ENCODE data around the gene GPATCH2L. TPM values are rescaled to one million over a fixed set of nuclear protein-coding genes. Genes with fewer than 3 reads are reported as not detected.

Gene GPATCH2L
- total RNA-seq, 4 donors from 2014 or later, result 42.3 to 180 (median 60.9) TPM

DNA sequence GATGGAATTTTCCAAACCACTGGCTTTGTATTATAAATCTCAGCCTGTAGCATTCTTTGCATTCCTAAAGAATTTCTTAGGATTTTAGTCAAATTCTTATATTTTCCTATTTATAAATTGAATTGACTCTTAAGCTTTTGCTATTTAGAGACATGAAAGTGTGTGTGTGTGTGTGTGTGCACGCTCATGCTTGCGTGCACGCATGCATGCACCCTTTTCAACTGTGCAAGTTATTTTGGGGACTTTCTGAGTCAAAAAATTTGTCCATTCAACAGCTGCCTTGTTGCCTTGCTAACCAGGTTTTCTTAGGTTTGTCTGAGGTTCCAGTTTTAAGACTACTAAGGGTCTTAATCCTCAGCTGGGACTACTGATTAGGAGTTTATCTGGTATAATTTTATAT, 42.6 kb downstream of the GPATCH2L start:
- intact Hi-C loops (cut with DNase I; ENCODE audit: low total_unique reads), result no loop called here
- no peak for DNase-seq
- no peaks in the 10 kb centered on the region for H3K9me3 ChIP-seq
- in situ Hi-C loops (cut with MboI; ENCODE audit: low pct_ligation_motif_present in 1 of 4, low pct_unique_long_range_greater_than_20kb in 1 of 4, low sequenced_read_pairs in 3 of 4), result no loop called here
- H3K4me3 ChIP-seq, result no peak overlapping the region
- TF ChIP-seq POLR2AphosphoS5 (IDR thresholded peaks at IDR 0.05), result no peak
- no peak for TF ChIP-seq EP300 (IDR thresholded peaks at IDR 0.05; ENCODE audit: low read depth)
- TF ChIP-seq, protein P1, sequence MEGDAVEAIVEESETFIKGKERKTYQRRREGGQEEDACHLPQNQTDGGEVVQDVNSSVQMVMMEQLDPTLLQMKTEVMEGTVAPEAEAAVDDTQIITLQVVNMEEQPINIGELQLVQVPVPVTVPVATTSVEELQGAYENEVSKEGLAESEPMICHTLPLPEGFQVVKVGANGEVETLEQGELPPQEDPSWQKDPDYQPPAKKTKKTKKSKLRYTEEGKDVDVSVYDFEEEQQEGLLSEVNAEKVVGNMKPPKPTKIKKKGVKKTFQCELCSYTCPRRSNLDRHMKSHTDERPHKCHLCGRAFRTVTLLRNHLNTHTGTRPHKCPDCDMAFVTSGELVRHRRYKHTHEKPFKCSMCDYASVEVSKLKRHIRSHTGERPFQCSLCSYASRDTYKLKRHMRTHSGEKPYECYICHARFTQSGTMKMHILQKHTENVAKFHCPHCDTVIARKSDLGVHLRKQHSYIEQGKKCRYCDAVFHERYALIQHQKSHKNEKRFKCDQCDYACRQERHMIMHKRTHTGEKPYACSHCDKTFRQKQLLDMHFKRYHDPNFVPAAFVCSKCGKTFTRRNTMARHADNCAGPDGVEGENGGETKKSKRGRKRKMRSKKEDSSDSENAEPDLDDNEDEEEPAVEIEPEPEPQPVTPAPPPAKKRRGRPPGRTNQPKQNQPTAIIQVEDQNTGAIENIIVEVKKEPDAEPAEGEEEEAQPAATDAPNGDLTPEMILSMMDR (IDR thresholded peaks at IDR 0.05), result no peak
- no peak overlapping the region for H3K27ac ChIP-seq
- H3K4me1 ChIP-seq, result no peaks in the 10 kb centered on the region
- peaks cover 0 to 67% (median 12%) of the 10 kb centered on the region in 4 donors for H3K36me3 ChIP-seq
- no peaks in the 10 kb centered on the region for H3K27me3 ChIP-seq
- WGBS, 2 donors (ENCODE audit: low coverage in 1 of 2), result 60 to 70% methylated on average over 1 to 3 of the region's 3 CpGs

DNA sequence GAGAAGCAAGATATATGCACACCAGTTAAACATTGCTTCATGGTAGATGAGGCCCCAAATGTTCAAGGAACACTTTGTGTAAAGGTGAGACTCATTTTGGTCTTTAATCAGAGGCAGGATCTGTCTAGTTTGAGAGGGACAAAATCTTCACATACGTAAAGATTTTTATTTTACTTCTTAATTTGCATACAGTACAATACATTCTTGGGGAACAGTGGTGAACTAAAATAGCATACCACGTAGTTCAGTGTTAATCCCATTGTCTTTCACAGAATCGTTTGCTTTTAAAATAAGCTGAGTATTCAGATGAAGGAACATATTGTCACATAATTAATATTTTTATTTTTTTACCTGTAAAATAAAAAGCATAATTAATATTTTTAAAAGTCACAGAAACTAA, 43.3 kb downstream of the GPATCH2L start:
- Histone ChIP-seq H3K36me3 (peaks cover 0 to 63% (median 14%) of the 10 kb centered on the region in 4 donors), H3K4me1 (no peaks in the 10 kb centered on the region), H3K4me3 (no peak overlapping the region), H3K9me3 (no peaks in the 10 kb centered on the region), H3K27ac (no peak overlapping the region), H3K27me3 (no peaks in the 10 kb centered on the region)
- in situ Hi-C loops (cut with MboI; ENCODE audit: low pct_ligation_motif_present in 1 of 4, low pct_unique_long_range_greater_than_20kb in 1 of 4, low sequenced_read_pairs in 3 of 4) (no loop called here), intact Hi-C loops (cut with DNase I; ENCODE audit: low total_unique reads) (no loop called here)
- 88 to 96% methylated on average over 2 to 3 of the region's 3 CpGs for WGBS, 2 donors (ENCODE audit: low coverage in 1 of 2)
- TF ChIP-seq POLR2AphosphoS5 (IDR thresholded peaks at IDR 0.05), result no peak
- no peak for TF ChIP-seq POLR2A (IDR thresholded peaks at IDR 0.05)
- TF ChIP-seq EP300 (IDR thresholded peaks at IDR 0.05; ENCODE audit: low read depth), result no peak
- TF ChIP-seq, protein P1 (IDR thresholded peaks at IDR 0.05), result no peak
- no peak for DNase-seq

DNA sequence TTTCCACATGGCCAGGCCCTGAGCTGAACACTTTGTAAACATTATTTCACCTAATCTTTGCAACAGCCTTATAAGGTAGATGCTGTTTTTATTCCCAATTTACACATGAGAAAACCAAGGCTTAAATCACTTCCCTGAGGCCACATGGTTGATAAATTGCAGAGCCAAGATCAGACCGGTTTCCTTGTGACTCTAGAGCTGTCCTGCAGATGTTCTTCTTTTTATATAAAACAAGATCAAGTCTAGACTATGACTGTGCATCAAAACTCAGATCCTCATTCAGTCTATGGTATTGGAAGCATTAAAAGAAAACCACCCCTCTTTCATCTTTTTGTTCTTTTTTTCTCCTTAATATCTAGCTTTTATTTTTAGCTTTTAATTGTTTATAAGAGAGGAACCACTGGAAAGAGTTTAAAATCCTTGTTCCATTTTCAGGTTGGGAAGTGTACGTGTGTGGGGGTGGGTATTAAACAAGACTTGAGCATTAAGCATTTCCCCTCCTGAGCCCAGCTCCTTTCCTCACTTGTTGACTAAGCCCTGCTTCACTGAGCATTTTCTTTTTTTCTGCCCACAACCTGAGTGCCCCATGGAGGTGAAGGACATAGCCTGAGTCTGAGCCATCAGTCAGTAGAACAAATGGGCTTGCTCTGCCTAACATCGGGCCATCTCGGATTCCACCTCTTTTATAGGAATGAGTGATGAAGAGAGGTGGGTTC, 45.4 kb downstream of the GPATCH2L start:
- Histone ChIP-seq H3K9me3 (no peaks in the 10 kb centered on the region), H3K4me1 (no peaks in the 10 kb centered on the region), H3K27me3 (no peaks in the 10 kb centered on the region), H3K4me3 (no peak overlapping the region), H3K27ac (no peak overlapping the region), H3K36me3 (peaks cover 0 to 72% (median 13%) of the 10 kb centered on the region in 4 donors)
- in situ Hi-C loops (cut with MboI; ENCODE audit: low pct_ligation_motif_present in 1 of 4, low pct_unique_long_range_greater_than_20kb in 1 of 4, low sequenced_read_pairs in 3 of 4) (no loop called here), intact Hi-C loops (cut with DNase I; ENCODE audit: low total_unique reads) (no loop called here)
- TF ChIP-seq POLR2AphosphoS5 (IDR thresholded peaks at IDR 0.05), result no peak
- TF ChIP-seq EP300 (IDR thresholded peaks at IDR 0.05; ENCODE audit: low read depth), result no peak
- TF ChIP-seq, protein P1 (IDR thresholded peaks at IDR 0.05), result no peak
- TF ChIP-seq POLR2A (IDR thresholded peaks at IDR 0.05), result no peak
- 76 to 86% methylated on average over 2 to 4 of the region's 4 CpGs for WGBS, 2 donors (ENCODE audit: low coverage in 1 of 2)
- DNase-seq, result no peak

DNA sequence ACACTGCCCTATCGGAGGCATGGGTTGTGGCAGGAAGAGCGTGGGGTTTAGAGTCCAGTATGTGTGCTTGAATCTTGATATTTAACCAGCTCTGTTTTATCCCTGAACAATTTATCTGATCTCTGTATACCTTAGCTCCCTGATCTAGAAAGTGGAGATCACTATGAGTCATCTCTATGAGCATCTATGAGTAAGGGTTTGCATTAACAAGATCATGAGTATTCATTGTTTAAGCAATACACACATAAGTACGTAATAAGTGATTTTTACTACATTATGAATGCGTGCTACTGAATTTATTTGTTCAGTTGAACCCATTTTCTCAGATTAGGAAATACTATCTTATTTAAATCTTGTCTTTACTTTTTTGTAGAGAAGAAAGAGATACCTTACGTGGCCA, 49.4 kb downstream of the GPATCH2L start:
- H3K4me1 ChIP-seq, result peaks cover 0 to 4% (median 0%) of the 10 kb centered on the region in 4 donors
- intact Hi-C loops (cut with DNase I; ENCODE audit: low total_unique reads) (no loop called here), in situ Hi-C loops (cut with MboI; ENCODE audit: low pct_ligation_motif_present in 1 of 4, low pct_unique_long_range_greater_than_20kb in 1 of 4, low sequenced_read_pairs in 3 of 4) (no loop called here)
- no peaks in the 10 kb centered on the region for H3K27me3 ChIP-seq
- TF ChIP-seq POLR2AphosphoS5 (IDR thresholded peaks at IDR 0.05) (no peak), EP300 (IDR thresholded peaks at IDR 0.05; ENCODE audit: low read depth) (no peak), POLR2A (IDR thresholded peaks at IDR 0.05) (no peak)
- TF ChIP-seq, protein P1 (IDR thresholded peaks at IDR 0.05), result no peak
- 94 to 99% methylated on average over 5 of the region's 5 CpGs for WGBS, 2 donors (ENCODE audit: low coverage in 1 of 2)
- DNase-seq, result no peak
- no peak overlapping the region for H3K27ac ChIP-seq
- no peak overlapping the region for H3K4me3 ChIP-seq
- H3K9me3 ChIP-seq, result no peaks in the 10 kb centered on the region
- H3K36me3 ChIP-seq, result peaks cover 0 to 36% (median 10%) of the 10 kb centered on the region in 4 donors
